ENCODE measurements around the gene SKA1. TPM values are rescaled to one million over a fixed set of nuclear protein-coding genes. Genes with fewer than 3 reads are reported as not detected.

SKA1 gene
- total RNA-seq, 2 experiments from 2014 or later = 36.1 to 36.3 TPM

DNA sequence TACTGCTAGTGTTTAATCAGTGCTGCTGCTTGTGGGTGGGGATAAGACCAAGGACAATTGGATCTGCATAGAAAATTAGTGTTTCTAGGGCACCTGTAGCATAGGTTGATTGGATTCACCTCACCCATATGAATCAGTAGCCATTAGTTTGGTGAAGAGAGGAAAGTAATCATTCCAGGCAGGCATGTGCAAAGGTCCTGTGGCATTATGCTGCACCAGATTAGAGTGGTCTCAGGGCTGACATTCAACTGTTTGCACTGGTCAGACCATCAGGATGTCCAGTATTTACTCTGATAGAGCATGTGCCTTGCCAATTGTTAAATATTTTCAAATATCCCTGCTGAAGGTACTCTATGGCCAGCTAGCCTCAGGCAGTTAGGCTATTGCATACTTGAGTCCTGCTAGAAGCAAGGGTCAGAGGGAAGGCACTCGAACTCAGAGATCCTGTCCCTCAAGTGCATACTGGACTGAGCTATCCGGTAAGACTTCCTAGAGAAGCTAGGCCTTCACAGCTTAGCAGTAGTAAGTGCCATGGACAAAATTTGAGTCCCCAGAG, 64.7 kb downstream of the SKA1 start:
- no peak overlapping the region for H3K27ac Mint-ChIP-seq
- no peaks in the 10 kb centered on the region for H3K4me1 Mint-ChIP-seq (ENCODE audit: low read depth)
- H3K27me3 Mint-ChIP-seq (ENCODE audit: low read depth) = peaks cover under 1% of the 10 kb centered on the region
- peaks cover 4% of the 10 kb centered on the region for H3K9me3 Mint-ChIP-seq
- H3K4me3 Mint-ChIP-seq = no peak overlapping the region
- CTCF ChIA-PET = no interaction called here
- DNase-seq = no peak
- H3K36me3 Mint-ChIP-seq (ENCODE audit: low read depth) = no peaks in the 10 kb centered on the region
- intact Hi-C loops (cut with micrococcal nuclease) = no loop called here

DNA sequence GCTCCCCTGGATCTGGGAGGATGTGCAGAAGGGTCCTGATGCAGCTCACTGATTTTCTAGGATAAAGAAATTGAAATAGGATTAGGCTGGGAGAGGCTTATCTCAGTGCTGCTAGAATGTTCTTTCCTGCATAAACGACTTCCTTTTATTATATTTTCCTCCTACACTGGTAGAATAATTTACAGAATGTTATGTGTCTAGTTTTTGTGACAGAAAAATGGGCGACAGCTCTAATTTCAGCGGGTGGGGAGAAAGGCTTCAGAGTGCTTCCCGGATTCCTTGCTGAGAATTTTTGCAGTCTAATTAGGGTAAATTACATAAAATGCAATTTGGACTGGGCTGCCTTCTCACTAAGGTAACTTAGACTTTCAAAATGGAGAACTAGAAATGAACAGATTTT, 66.2 kb downstream of the SKA1 start:
- Mint-ChIP-seq H3K27ac (no peak overlapping the region), H3K4me3 (no peak overlapping the region), H3K27me3 (ENCODE audit: low read depth) (peaks cover 2% of the 10 kb centered on the region), H3K36me3 (ENCODE audit: low read depth) (peaks cover 2% of the 10 kb centered on the region), H3K9me3 (peaks cover 14% of the 10 kb centered on the region), H3K4me1 (ENCODE audit: low read depth) (no peaks in the 10 kb centered on the region)
- DNase-seq = no peak
- CTCF ChIA-PET = interaction anchor here (0.6 to 1.6 kb wide), 2 partner anchors 12 to 329 kb away, joined by 4 to 8 read pairs; no protein-coding TSS in a partner anchor
- intact Hi-C loops (cut with micrococcal nuclease) = no loop called here

DNA sequence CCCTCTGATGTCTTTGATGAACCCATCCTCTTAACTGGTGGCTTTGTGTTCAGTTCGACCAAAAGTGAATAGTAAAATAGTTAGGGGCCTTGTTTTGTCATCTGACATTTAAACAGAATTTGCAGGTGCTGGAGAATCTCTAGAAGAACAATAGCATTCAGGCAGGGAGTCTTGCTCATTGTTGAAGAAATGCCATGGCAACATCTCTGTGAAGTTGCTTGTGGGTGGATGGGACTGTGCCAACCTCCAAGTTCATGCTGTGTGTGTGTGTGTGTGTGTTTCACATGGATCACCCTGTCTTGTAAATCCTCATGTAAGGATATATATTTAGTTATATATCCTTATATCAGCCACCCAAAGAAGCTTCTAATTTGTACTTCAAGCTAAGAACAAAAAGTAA, 66.7 kb downstream of the SKA1 start:
- no peak overlapping the region for H3K4me3 Mint-ChIP-seq
- no peak overlapping the region for H3K27ac Mint-ChIP-seq
- CTCF ChIA-PET = interaction anchor here (1.6 kb wide), 1 partner anchor 12 kb away, joined by 8 read pairs; no protein-coding TSS in a partner anchor
- DNase-seq = no peak
- H3K4me1 Mint-ChIP-seq (ENCODE audit: low read depth) = no peaks in the 10 kb centered on the region
- intact Hi-C loops (cut with micrococcal nuclease) = no loop called here
- peaks cover 2% of the 10 kb centered on the region for H3K36me3 Mint-ChIP-seq (ENCODE audit: low read depth)
- H3K27me3 Mint-ChIP-seq (ENCODE audit: low read depth) = peaks cover 2% of the 10 kb centered on the region
- H3K9me3 Mint-ChIP-seq = peaks cover 14% of the 10 kb centered on the region

Other genes starting within 250 kb of the SKA1 start
- gene MYO5B, start 179.9 kb upstream of the SKA1 start, total RNA-seq = under 1 TPM; 0.02 to 0.12 TPM
- gene CFAP53, start 108.6 kb upstream of the SKA1 start, total RNA-seq = under 1 TPM; 0.40 to 0.43 TPM
- gene MBD1, start 93.5 kb upstream of the SKA1 start, total RNA-seq = 10 to 100 TPM; 66.4 to 69.0 TPM
- gene CXXC1, start 87.4 kb upstream of the SKA1 start, total RNA-seq = 10 to 100 TPM; 71.5 to 75.3 TPM
- not detected for gene MAPK4, start 185.0 kb downstream of the SKA1 start, total RNA-seq